ENCODE data around the gene GOLGA1. TPM values are rescaled to one million over a fixed set of nuclear protein-coding genes. Genes with fewer than 3 reads are reported as not detected.
A peak's percentile ranks its signal among the peaks of the same experiment; 100 is the strongest.

The GOLGA1 gene
- total and polyA plus RNA-seq, 9 of the 15 experiments (the other 6 are each of a cell fraction or from before 2014, with no cell fraction given): 2.9 to 15.9 (median 8.5) TPM

DNA sequence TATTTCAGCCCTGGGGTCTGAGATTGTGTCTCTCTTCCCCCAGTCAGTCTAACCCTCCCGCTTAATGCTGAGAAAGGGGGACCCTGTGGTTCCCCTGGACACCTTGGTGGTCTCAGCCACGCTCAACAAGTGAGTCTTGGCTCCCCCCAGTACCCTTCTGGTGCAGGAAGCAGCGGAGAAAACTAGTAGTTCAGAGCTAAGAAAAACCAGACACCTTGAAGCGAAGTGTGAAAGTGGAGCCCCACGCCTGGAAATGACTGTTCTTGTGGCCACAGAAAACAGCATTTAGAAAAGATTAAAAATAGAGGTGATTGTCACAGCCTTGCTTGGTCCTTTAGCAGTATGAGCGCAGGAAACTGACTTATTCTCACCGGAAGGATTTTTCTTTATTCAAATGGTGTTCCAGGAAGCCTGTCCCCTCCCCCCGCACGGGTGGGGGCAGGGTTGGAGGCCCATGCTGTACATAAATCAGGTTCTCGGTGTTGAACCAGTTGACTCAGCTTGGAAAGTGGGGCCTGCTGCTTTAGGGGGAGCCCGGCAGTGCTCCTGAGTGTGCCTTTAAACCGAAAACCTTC, 70.8 kb downstream of the GOLGA1 start (continued):
- no peak for TF ChIP-seq TSC22D4 (tag; IDR thresholded peaks at IDR 0.05)
- no peak for TF ChIP-seq POLR2G (IDR thresholded peaks at IDR 0.05; ENCODE audit: low read depth, low read length)
- TF ChIP-seq NFIC (IDR thresholded peaks at IDR 0.05): no peak
- no peak for TF ChIP-seq ZC3H8 (IDR thresholded peaks at IDR 0.05)
- no peak for TF ChIP-seq ATF1 (CRISPR knock-in tag; IDR thresholded peaks at IDR 0.05)
- no peak for TF ChIP-seq ATF1 (tag; IDR thresholded peaks at IDR 0.05)
- TF ChIP-seq ZNF311 (CRISPR knock-in tag; IDR thresholded peaks at IDR 0.05): no peak
- no peak for TF ChIP-seq ESRRB (CRISPR knock-in tag; IDR thresholded peaks at IDR 0.05; ENCODE audit: borderline replicate concordance)
- no peak for TF ChIP-seq NCOA6 (IDR thresholded peaks at IDR 0.05)
- no peak for TF ChIP-seq ZNF717 (CRISPR knock-in tag; IDR thresholded peaks at IDR 0.05)
- TF ChIP-seq, protein P1, sequence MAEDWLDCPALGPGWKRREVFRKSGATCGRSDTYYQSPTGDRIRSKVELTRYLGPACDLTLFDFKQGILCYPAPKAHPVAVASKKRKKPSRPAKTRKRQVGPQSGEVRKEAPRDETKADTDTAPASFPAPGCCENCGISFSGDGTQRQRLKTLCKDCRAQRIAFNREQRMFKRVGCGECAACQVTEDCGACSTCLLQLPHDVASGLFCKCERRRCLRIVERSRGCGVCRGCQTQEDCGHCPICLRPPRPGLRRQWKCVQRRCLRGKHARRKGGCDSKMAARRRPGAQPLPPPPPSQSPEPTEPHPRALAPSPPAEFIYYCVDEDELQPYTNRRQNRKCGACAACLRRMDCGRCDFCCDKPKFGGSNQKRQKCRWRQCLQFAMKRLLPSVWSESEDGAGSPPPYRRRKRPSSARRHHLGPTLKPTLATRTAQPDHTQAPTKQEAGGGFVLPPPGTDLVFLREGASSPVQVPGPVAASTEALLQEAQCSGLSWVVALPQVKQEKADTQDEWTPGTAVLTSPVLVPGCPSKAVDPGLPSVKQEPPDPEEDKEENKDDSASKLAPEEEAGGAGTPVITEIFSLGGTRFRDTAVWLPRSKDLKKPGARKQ (CRISPR knock-in tag; IDR thresholded peaks at IDR 0.05): no peak
- TF ChIP-seq, protein P2, sequence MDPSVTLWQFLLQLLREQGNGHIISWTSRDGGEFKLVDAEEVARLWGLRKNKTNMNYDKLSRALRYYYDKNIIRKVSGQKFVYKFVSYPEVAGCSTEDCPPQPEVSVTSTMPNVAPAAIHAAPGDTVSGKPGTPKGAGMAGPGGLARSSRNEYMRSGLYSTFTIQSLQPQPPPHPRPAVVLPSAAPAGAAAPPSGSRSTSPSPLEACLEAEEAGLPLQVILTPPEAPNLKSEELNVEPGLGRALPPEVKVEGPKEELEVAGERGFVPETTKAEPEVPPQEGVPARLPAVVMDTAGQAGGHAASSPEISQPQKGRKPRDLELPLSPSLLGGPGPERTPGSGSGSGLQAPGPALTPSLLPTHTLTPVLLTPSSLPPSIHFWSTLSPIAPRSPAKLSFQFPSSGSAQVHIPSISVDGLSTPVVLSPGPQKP (CRISPR knock-in tag; IDR thresholded peaks at IDR 0.05): no peak
- no peak for TF ChIP-seq ZSCAN32 (CRISPR knock-in tag; IDR thresholded peaks at IDR 0.05)
- TF ChIP-seq EGR1 (conservative IDR thresholded peaks at IDR 0.05): no peak
- TF ChIP-seq TAF15 (IDR thresholded peaks at IDR 0.05; ENCODE audit: low read depth, low read length): no peak
- TF ChIP-seq CBX2 (IDR thresholded peaks at IDR 0.05; ENCODE audit: insufficient read depth, low read length, poor library complexity, severe bottlenecking): no peak
- TF ChIP-seq, protein P3, sequence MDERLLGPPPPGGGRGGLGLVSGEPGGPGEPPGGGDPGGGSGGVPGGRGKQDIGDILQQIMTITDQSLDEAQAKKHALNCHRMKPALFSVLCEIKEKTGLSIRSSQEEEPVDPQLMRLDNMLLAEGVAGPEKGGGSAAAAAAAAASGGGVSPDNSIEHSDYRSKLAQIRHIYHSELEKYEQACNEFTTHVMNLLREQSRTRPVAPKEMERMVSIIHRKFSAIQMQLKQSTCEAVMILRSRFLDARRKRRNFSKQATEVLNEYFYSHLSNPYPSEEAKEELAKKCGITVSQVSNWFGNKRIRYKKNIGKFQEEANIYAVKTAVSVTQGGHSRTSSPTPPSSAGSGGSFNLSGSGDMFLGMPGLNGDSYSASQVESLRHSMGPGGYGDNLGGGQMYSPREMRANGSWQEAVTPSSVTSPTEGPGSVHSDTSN (CRISPR knock-in tag; IDR thresholded peaks at IDR 0.05; ENCODE audit: low read depth): no peak
- TF ChIP-seq, protein P3 (tag; conservative IDR thresholded peaks at IDR 0.05; ENCODE audit: low read depth): peak; percentile 70
- peak; percentile 63 for TF ChIP-seq BHLHE40 (IDR thresholded peaks at IDR 0.05; ENCODE audit: low read length)
- TF ChIP-seq ZNF583 (CRISPR knock-in tag; IDR thresholded peaks at IDR 0.05): no peak
- TF ChIP-seq MEIS2 (IDR thresholded peaks at IDR 0.05; ENCODE audit: partially characterized antibody): peak; percentile 83
- no peak for TF ChIP-seq SP2 (IDR thresholded peaks at IDR 0.05; ENCODE audit: extremely low read depth, low read depth, low read length, poor library complexity, severe bottlenecking)
- no peak for TF ChIP-seq CBFA2T3 (IDR thresholded peaks at IDR 0.05)
